Measurements from ENCODE around the gene RPGRIP1L. TPM values are rescaled to one million over a fixed set of nuclear protein-coding genes. Genes with fewer than 3 reads are reported as not detected.

RPGRIP1L gene
- total RNA-seq, 1 experiment from 2014 or later, result 10.3 TPM

DNA sequence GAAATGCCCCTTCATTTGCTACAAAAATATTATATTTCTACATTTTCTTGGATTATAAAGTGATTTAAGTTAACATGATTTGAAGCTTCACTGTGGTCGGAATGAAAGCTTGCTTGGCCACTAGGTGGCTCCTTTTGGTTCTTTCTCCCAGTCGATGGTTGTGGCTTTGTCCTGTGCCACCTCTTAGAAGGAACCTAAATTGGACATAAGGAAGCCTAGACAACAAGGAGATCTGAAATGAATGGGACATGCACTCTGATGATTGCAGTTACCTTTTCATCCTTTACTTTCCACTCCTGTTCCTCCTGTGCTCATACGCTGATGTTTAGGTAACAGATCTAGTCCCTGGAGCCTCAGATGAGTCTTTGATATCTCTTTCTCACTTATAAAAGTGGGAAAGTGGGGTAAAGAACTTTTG lies 39.5 kb upstream of the RPGRIP1L start:
- ChIA-PET CTCF (interaction anchor here (0.7 to 2.8 kb wide), 14 partner anchors 12 to 193 kb away, joined by 3 to 24 read pairs (median 4); partner anchors contain the start of genes FTO and RPGRIP1L), RAD21 (ENCODE audit: low non-redundant PET in 1 of 2, low total read pairs in 2 of 2, uncharacterized antibody in 2 of 2, unreplicated experiment in 2 of 2) (no interaction called here), POLR2A (no interaction called here)
- Histone ChIP-seq H3K27ac (ENCODE audit: low read depth, low read length) (no peak overlapping the region), H3K9me2 (ENCODE audit: insufficient read depth) (no peaks in the 10 kb centered on the region), H3K4me3 (replicated peaks in 1 of 2; ENCODE audit: low read depth in 1 of 2, low read length in 2 of 2) (no peak overlapping the region), H3K4me2 (ENCODE audit: low read length) (no peak overlapping the region), H3K9me3 (ENCODE audit: control insufficient read depth in 1 of 2, insufficient read depth in 1 of 2, low read depth in 1 of 2, low read length in 2 of 2) (peaks cover 0 to 5% of the 10 kb centered on the region in 2 experiments; a peak in 2 of 4 replicates), H3K79me2 (ENCODE audit: insufficient read depth, low read length) (peaks cover 38% of the 10 kb centered on the region), H2AFZ (ENCODE audit: low read depth, low read length, poor library complexity, severe bottlenecking) (no peak overlapping the region), H3K9ac (ENCODE audit: low read length) (no peak overlapping the region), H3K27me3 (ENCODE audit: insufficient read depth, low read length) (no peaks in the 10 kb centered on the region), H3K36me3 (ENCODE audit: control insufficient read depth in 1 of 2, insufficient read depth in 2 of 2, low read length in 2 of 2) (no peaks in the 10 kb centered on the region), H4K20me1 (ENCODE audit: insufficient read depth) (no peaks in the 10 kb centered on the region), H3K4me1 (ENCODE audit: control insufficient read depth in 1 of 2, insufficient read depth in 2 of 2, low read length in 2 of 2) (peaks cover 26 to 28% of the 10 kb centered on the region in 2 experiments)
- peak; percentile 55 for DNase-seq (ENCODE audit: low read depth, low spot score)
- ATAC-seq, result peak; percentile 81
- TF ChIP-seq TCF7L2 (IDR thresholded peaks at IDR 0.05; ENCODE audit: borderline replicate concordance, extremely low read depth, insufficient read depth, insufficient read length) (no peak), YY1 (IDR thresholded peaks at IDR 0.05; ENCODE audit: extremely low read depth, insufficient replicate concordance, low read depth, low read length) (no peak), RAD21 (IDR thresholded peaks at IDR 0.05; ENCODE audit: low read depth) (peak; percentile 45), CBX3 (IDR thresholded peaks at IDR 0.05; ENCODE audit: low read depth) (peak; percentile 90)
- TF ChIP-seq, protein P1, sequence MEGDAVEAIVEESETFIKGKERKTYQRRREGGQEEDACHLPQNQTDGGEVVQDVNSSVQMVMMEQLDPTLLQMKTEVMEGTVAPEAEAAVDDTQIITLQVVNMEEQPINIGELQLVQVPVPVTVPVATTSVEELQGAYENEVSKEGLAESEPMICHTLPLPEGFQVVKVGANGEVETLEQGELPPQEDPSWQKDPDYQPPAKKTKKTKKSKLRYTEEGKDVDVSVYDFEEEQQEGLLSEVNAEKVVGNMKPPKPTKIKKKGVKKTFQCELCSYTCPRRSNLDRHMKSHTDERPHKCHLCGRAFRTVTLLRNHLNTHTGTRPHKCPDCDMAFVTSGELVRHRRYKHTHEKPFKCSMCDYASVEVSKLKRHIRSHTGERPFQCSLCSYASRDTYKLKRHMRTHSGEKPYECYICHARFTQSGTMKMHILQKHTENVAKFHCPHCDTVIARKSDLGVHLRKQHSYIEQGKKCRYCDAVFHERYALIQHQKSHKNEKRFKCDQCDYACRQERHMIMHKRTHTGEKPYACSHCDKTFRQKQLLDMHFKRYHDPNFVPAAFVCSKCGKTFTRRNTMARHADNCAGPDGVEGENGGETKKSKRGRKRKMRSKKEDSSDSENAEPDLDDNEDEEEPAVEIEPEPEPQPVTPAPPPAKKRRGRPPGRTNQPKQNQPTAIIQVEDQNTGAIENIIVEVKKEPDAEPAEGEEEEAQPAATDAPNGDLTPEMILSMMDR (IDR thresholded peaks at IDR 0.05 in 2 of 3, conservative IDR thresholded peaks at IDR 0.05 in 1 of 3; ENCODE audit: borderline replicate concordance in 1 of 3, insufficient read depth in 1 of 3, low read depth in 2 of 3, low read length in 2 of 3), result peak; percentile 31 to 83 (median 80); a peak in 4 of 6 replicates
- BruUV-seq (replicated peaks), result no TSS peak
- intact Hi-C loops (cut with micrococcal nuclease), result no loop called here

DNA sequence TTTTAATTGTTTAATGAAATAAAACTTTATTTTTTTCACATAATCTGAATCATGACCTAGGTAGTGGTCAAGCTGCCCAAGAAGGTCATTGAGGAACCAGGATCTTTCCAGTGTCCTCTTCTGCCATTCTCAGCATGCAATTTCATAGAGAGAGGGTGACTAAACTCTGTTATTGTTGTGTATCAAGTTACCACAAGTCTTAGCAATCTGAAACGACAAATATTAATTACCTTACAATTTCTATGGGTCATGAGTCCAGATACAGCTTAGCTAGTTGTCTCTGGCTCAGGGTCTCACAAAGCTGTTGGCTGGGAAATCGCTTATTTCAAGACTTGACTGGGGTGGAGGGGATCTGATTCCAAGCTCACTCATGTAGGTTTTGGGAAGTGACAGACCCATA lies 37.9 kb upstream of the RPGRIP1L start:
- H3K4me2 ChIP-seq (ENCODE audit: low read length), result no peak overlapping the region
- BruUV-seq (replicated peaks), result no TSS peak
- ChIA-PET CTCF (interaction anchor here (1.2 to 1.9 kb wide), 2 partner anchors 12 kb away, joined by 3 to 7 read pairs; no protein-coding TSS in a partner anchor), RAD21 (ENCODE audit: low non-redundant PET in 1 of 2, low total read pairs in 2 of 2, uncharacterized antibody in 2 of 2, unreplicated experiment in 2 of 2) (no interaction called here), POLR2A (no interaction called here)
- H3K4me1 ChIP-seq (ENCODE audit: control insufficient read depth in 1 of 2, insufficient read depth in 2 of 2, low read length in 2 of 2), result peaks cover 26 to 28% of the 10 kb centered on the region in 2 experiments
- H3K79me2 ChIP-seq (ENCODE audit: insufficient read depth, low read length), result peaks cover 21% of the 10 kb centered on the region; the same call in 1 of the 2 replicates
- H3K4me3 ChIP-seq (replicated peaks in 1 of 2; ENCODE audit: low read depth in 1 of 2, low read length in 2 of 2), result no peak overlapping the region
- no peaks in the 10 kb centered on the region for H3K36me3 ChIP-seq (ENCODE audit: control insufficient read depth in 1 of 2, insufficient read depth in 2 of 2, low read length in 2 of 2)
- DNase-seq (ENCODE audit: low read depth, low spot score), result no peak
- H3K9me2 ChIP-seq (ENCODE audit: insufficient read depth), result no peaks in the 10 kb centered on the region
- H2AFZ ChIP-seq (ENCODE audit: low read depth, low read length, poor library complexity, severe bottlenecking), result no peak overlapping the region
- H3K27me3 ChIP-seq (ENCODE audit: insufficient read depth, low read length), result no peaks in the 10 kb centered on the region
- intact Hi-C loops (cut with micrococcal nuclease), result no loop called here
- no peaks in the 10 kb centered on the region for H3K9me3 ChIP-seq (ENCODE audit: control insufficient read depth in 1 of 2, insufficient read depth in 1 of 2, low read depth in 1 of 2, low read length in 2 of 2)
- no peaks in the 10 kb centered on the region for H4K20me1 ChIP-seq (ENCODE audit: insufficient read depth)
- no peak overlapping the region for H3K9ac ChIP-seq (ENCODE audit: low read length)
- TF ChIP-seq RAD21 (IDR thresholded peaks at IDR 0.05; ENCODE audit: low read depth), result no peak
- TF ChIP-seq ZFX (IDR thresholded peaks at IDR 0.05), result no peak
- TF ChIP-seq EZH2phosphoT487 (IDR thresholded peaks at IDR 0.05; ENCODE audit: borderline replicate concordance), result no peak
- no peak for TF ChIP-seq POLR2AphosphoS5 (IDR thresholded peaks at IDR 0.05; ENCODE audit: low read depth, low read length)
- no peak for ATAC-seq
- no peak overlapping the region for H3K27ac ChIP-seq (ENCODE audit: low read depth, low read length)

Data from HCT116 (cell line).